WERI-Rb-1 (cell line): ENCODE data around the gene SYNDIG1.

ENCODE experiments used
- DNase-seq: peaks from one replicate; pipeline ENCODE4 v3.0.0-alpha.2; 2020
- H3K27ac ChIP-seq: fragments of 250-450 bp; sonication (Bioruptor Pico); 2 replicates; pipeline ENCODE4 v1.5.1; 2020; ENCODE audit warnings: mild to moderate bottlenecking, moderate library complexity
- H3K27me3 ChIP-seq: fragments of 250-450 bp; sonication (Bioruptor Pico); 2 replicates; pipeline ENCODE4 v1.5.1; 2021; ENCODE audit warnings: mild to moderate bottlenecking, low read depth, moderate library complexity; ENCODE audit not compliant: insufficient read depth, severe bottlenecking
- H3K36me3 ChIP-seq: fragments of 250-450 bp; sonication (Bioruptor Pico); 2 replicates; pipeline ENCODE4 v1.5.1; 2020; ENCODE audit warnings: mild to moderate bottlenecking, moderate library complexity
- H3K4me3 ChIP-seq: 2 replicates; pipeline ENCODE4 v1.5.1; 2011; ENCODE audit warnings: low read depth, mild to moderate bottlenecking, control low read depth, low read length
- H3K9me3 ChIP-seq: fragments of 250-450 bp; sonication (Bioruptor Pico); 2 replicates; pipeline ENCODE4 v1.5.1; 2021; ENCODE audit warnings: mild to moderate bottlenecking, moderate library complexity; ENCODE audit not compliant: severe bottlenecking
- CTCF ChIP-seq: IDR thresholded peaks from 2 replicates; pipeline ENCODE4 v1.5.1; 2011; ENCODE audit warnings: low read depth, mild to moderate bottlenecking, control low read depth, inconsistent platforms, low read length

SYNDIG1 gene

GRCh38 chr20:24586523-24586840 lies 117.1 kb downstream of the SYNDIG1 start:
- TF ChIP-seq CTCF = no peak
- Histone ChIP-seq H3K4me3 (no peak overlapping the region), H3K27ac (no peak overlapping the region), H3K9me3 (no peaks in the 10 kb centered on the region), H3K36me3 (no peaks in the 10 kb centered on the region), H3K27me3 (no peaks in the 10 kb centered on the region)
- no peak for DNase-seq

GRCh38 chr20:24587384-24588046 lies 118.1 kb downstream of the SYNDIG1 start:
- H3K4me3 ChIP-seq = no peak overlapping the region
- no peak for TF ChIP-seq CTCF
- H3K27me3 ChIP-seq = no peaks in the 10 kb centered on the region
- no peak overlapping the region for H3K27ac ChIP-seq
- H3K9me3 ChIP-seq = no peaks in the 10 kb centered on the region
- DNase-seq = no peak
- no peaks in the 10 kb centered on the region for H3K36me3 ChIP-seq

GRCh38 chr20:24588047-24588635 lies 118.7 kb downstream of the SYNDIG1 start:
- no peak for DNase-seq
- Histone ChIP-seq H3K4me3 (no peak overlapping the region), H3K27ac (no peak overlapping the region), H3K27me3 (no peaks in the 10 kb centered on the region), H3K36me3 (peaks cover 5% of the 10 kb centered on the region), H3K9me3 (no peaks in the 10 kb centered on the region)
- no peak for TF ChIP-seq CTCF

- Histone ChIP-seq H3K4me3 (no peak overlapping the region), H3K27ac (no peak overlapping the region), H3K9me3 (no peaks in the 10 kb centered on the region), H3K36me3 (peaks cover 6% of the 10 kb centered on the region), H3K27me3 (no peaks in the 10 kb centered on the region)
- no peak for TF ChIP-seq CTCF
- DNase-seq = peak; percentile 24
Observed at GRCh38 chr20:24588725-24589340, 119.4 kb downstream of the SYNDIG1 start.

- H3K27ac ChIP-seq = no peak overlapping the region
- peaks cover 6% of the 10 kb centered on the region for H3K36me3 ChIP-seq
- DNase-seq = no peak
- no peaks in the 10 kb centered on the region for H3K9me3 ChIP-seq
- no peaks in the 10 kb centered on the region for H3K27me3 ChIP-seq
- no peak for TF ChIP-seq CTCF
- no peak overlapping the region for H3K4me3 ChIP-seq
Observed at GRCh38 chr20:24589381-24589780, 120.0 kb downstream of the SYNDIG1 start.
